Measurements from ENCODE around the gene ALDH1L2. TPM values are rescaled to one million over a fixed set of nuclear protein-coding genes. Genes with fewer than 3 reads are reported as not detected.

ALDH1L2 gene
- polyA plus RNA-seq, result under 1 TPM; 0.10 to 0.35 TPM

DNA sequence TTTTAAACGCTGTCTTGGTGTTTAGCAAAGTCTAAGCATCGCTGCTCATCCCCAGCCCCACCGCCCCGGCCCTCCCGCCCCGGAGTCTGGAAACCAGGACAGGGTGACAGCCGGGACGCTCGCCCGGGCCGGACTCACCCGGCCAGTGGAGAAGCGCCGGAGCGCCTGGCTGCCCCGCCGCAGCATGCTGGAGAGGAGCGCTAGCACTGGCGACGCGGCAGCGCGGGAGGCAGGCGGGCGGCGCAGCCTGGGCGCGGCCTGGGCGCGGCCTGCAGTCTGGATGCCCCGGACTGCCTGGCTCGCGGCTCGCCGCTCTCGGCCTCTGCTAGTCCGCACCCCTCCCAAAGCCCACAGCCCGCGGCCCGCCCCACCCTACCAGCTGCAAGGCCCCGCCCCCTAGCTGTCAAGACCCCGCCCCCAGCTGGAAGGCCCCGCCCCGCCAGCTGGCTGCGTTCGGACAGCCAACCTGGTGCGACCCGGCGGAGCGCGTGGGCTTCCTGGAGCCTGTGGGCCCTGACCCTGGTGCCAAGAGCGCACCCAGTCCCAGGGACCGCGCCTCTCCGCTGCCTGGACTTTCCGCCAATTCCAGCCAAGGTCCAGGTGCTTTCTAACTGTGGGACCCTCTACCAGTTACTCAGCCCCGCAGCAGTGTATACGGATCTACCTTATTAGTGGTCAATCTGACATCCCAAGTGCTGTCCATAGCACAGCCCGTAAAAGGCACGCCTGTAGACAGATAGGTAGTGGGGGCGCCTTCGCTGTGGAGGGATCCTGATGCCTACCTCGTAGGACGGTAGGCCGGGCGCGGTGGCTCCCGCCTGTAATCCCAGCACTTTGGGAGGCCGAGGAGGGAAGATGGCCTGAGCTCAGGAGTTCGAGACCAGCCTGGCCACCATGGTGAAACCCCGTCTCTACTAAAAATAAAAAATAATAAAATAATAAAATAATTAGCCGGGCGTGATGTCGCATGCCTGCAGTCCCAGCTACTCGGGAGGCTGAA lies at the start of gene ALDH1L2:
ALDH1L2 (minus strand) TSS at position 208 of the 1,000 bp plus-strand sequence; CDS start at position 186, 22 bp downstream.
- Histone ChIP-seq H3K4me3 (ENCODE audit: low read depth in 1 of 2, low read length in 2 of 2) (peak within 1 kb of the TSS; percentile 31 to 46), H3K9me3 (ENCODE audit: control insufficient read depth in 2 of 2, insufficient read depth in 1 of 2, low read depth in 1 of 2, low read length in 1 of 2) (no peaks in the 10 kb centered on the region), H3K4me1 (ENCODE audit: control insufficient read depth in 2 of 2, insufficient read depth in 2 of 2, low read length in 1 of 2) (peaks cover 0 to 5% of the 10 kb centered on the region in 2 donors), H3K27ac (ENCODE audit: low read depth in 2 of 2, low read length in 1 of 2) (peak within 1 kb of the TSS in 1 of 2 donors; percentile 35), H3K27me3 (ENCODE audit: control insufficient read depth in 1 of 2, insufficient read depth in 2 of 2, low read length in 2 of 2) (no peaks in the 10 kb centered on the region), H3K36me3 (ENCODE audit: control insufficient read depth in 2 of 2, insufficient read depth in 2 of 2, low read length in 1 of 2) (no peaks in the 10 kb centered on the region)
- WGBS, 2 donors, result 24 to 28% methylated on average over 75 of the region's 75 CpGs

GRCh38 chr12:105120551-105120950 lies 36.3 kb upstream of the ALDH1L2 start:
- Histone ChIP-seq H3K4me3 (ENCODE audit: low read depth in 1 of 2, low read length in 2 of 2) (no peak overlapping the region), H3K27ac (ENCODE audit: low read depth in 2 of 2, low read length in 1 of 2) (no peak overlapping the region), H3K9me3 (ENCODE audit: control insufficient read depth in 2 of 2, insufficient read depth in 1 of 2, low read depth in 1 of 2, low read length in 1 of 2) (no peaks in the 10 kb centered on the region), H3K4me1 (ENCODE audit: control insufficient read depth in 2 of 2, insufficient read depth in 2 of 2, low read length in 1 of 2) (no peaks in the 10 kb centered on the region), H3K27me3 (ENCODE audit: control insufficient read depth in 1 of 2, insufficient read depth in 2 of 2, low read length in 2 of 2) (no peaks in the 10 kb centered on the region), H3K36me3 (ENCODE audit: control insufficient read depth in 2 of 2, insufficient read depth in 2 of 2, low read length in 1 of 2) (peaks cover 3 to 8% of the 10 kb centered on the region in 2 donors)
- WGBS, 2 donors, result 83 to 86% methylated on average over 2 of the region's 2 CpGs

DNA sequence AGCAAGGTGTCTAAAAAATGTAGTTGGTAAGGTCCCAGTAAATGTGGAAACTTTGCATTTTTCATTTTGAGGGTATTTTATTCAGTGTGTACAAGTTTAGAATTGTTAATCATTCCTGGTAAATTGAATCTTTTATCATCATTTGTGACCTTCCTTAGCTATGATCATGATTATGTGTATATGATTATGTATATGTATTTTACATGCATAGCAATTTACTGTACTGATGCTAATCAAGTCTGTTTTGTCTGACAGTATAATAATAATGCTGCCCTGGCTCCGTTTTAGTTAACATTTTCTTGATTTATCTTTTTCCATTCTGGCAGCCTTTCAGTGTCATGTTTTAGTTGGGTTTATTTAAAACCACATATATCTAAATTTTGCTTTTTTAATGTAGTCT lies 32.7 kb upstream of the ALDH1L2 start:
- H3K4me3 ChIP-seq (ENCODE audit: low read depth in 1 of 2, low read length in 2 of 2), result no peak overlapping the region
- WGBS, 2 donors, result 86 to 88% methylated on average over 1 of the region's 1 CpG
- no peak overlapping the region for H3K27ac ChIP-seq (ENCODE audit: low read depth in 2 of 2, low read length in 1 of 2)
- no peaks in the 10 kb centered on the region for H3K27me3 ChIP-seq (ENCODE audit: control insufficient read depth in 1 of 2, insufficient read depth in 2 of 2, low read length in 2 of 2)
- no peaks in the 10 kb centered on the region for H3K4me1 ChIP-seq (ENCODE audit: control insufficient read depth in 2 of 2, insufficient read depth in 2 of 2, low read length in 1 of 2)
- peaks cover 2 to 3% of the 10 kb centered on the region in 2 donors for H3K36me3 ChIP-seq (ENCODE audit: control insufficient read depth in 2 of 2, insufficient read depth in 2 of 2, low read length in 1 of 2)
- H3K9me3 ChIP-seq (ENCODE audit: control insufficient read depth in 2 of 2, insufficient read depth in 1 of 2, low read depth in 1 of 2, low read length in 1 of 2), result no peaks in the 10 kb centered on the region

GRCh38 chr12:105113094-105113493 lies 28.8 kb upstream of the ALDH1L2 start:
- WGBS, 2 donors, result 86 to 96% methylated on average over 3 of the region's 3 CpGs
- Histone ChIP-seq H3K27me3 (ENCODE audit: control insufficient read depth in 1 of 2, insufficient read depth in 2 of 2, low read length in 2 of 2) (no peaks in the 10 kb centered on the region), H3K9me3 (ENCODE audit: control insufficient read depth in 2 of 2, insufficient read depth in 1 of 2, low read depth in 1 of 2, low read length in 1 of 2) (no peaks in the 10 kb centered on the region), H3K36me3 (ENCODE audit: control insufficient read depth in 2 of 2, insufficient read depth in 2 of 2, low read length in 1 of 2) (no peaks in the 10 kb centered on the region), H3K4me1 (ENCODE audit: control insufficient read depth in 2 of 2, insufficient read depth in 2 of 2, low read length in 1 of 2) (peaks cover 0 to 3% of the 10 kb centered on the region in 2 donors), H3K27ac (ENCODE audit: low read depth in 2 of 2, low read length in 1 of 2) (no peak overlapping the region), H3K4me3 (ENCODE audit: low read depth in 1 of 2, low read length in 2 of 2) (no peak overlapping the region)

GRCh38 chr12:105110851-105111250 lies 26.6 kb upstream of the ALDH1L2 start:
- Histone ChIP-seq H3K9me3 (ENCODE audit: control insufficient read depth in 2 of 2, insufficient read depth in 1 of 2, low read depth in 1 of 2, low read length in 1 of 2) (no peaks in the 10 kb centered on the region), H3K27me3 (ENCODE audit: control insufficient read depth in 1 of 2, insufficient read depth in 2 of 2, low read length in 2 of 2) (no peaks in the 10 kb centered on the region), H3K4me1 (ENCODE audit: control insufficient read depth in 2 of 2, insufficient read depth in 2 of 2, low read length in 1 of 2) (peaks cover 0 to 3% of the 10 kb centered on the region in 2 donors), H3K4me3 (ENCODE audit: low read depth in 1 of 2, low read length in 2 of 2) (no peak overlapping the region), H3K36me3 (ENCODE audit: control insufficient read depth in 2 of 2, insufficient read depth in 2 of 2, low read length in 1 of 2) (no peaks in the 10 kb centered on the region), H3K27ac (ENCODE audit: low read depth in 2 of 2, low read length in 1 of 2) (no peak overlapping the region)
- WGBS, 2 donors, result 60 to 71% methylated on average over 4 of the region's 4 CpGs

GRCh38 chr12:105109465-105110212 lies 25.4 kb upstream of the ALDH1L2 start:
- Histone ChIP-seq H3K4me3 (ENCODE audit: low read depth in 1 of 2, low read length in 2 of 2) (peak overlapping the region in 1 of 2 donors; percentile 19), H3K4me1 (ENCODE audit: control insufficient read depth in 2 of 2, insufficient read depth in 2 of 2, low read length in 1 of 2) (peaks cover 0 to 3% of the 10 kb centered on the region in 2 donors), H3K27me3 (ENCODE audit: control insufficient read depth in 1 of 2, insufficient read depth in 2 of 2, low read length in 2 of 2) (no peaks in the 10 kb centered on the region), H3K9me3 (ENCODE audit: control insufficient read depth in 2 of 2, insufficient read depth in 1 of 2, low read depth in 1 of 2, low read length in 1 of 2) (no peaks in the 10 kb centered on the region), H3K36me3 (ENCODE audit: control insufficient read depth in 2 of 2, insufficient read depth in 2 of 2, low read length in 1 of 2) (no peaks in the 10 kb centered on the region), H3K27ac (ENCODE audit: low read depth in 2 of 2, low read length in 1 of 2) (peak overlapping the region; percentile 44 to 65)
- WGBS, 2 donors, result 48 to 55% methylated on average over 13 of the region's 13 CpGs

DNA sequence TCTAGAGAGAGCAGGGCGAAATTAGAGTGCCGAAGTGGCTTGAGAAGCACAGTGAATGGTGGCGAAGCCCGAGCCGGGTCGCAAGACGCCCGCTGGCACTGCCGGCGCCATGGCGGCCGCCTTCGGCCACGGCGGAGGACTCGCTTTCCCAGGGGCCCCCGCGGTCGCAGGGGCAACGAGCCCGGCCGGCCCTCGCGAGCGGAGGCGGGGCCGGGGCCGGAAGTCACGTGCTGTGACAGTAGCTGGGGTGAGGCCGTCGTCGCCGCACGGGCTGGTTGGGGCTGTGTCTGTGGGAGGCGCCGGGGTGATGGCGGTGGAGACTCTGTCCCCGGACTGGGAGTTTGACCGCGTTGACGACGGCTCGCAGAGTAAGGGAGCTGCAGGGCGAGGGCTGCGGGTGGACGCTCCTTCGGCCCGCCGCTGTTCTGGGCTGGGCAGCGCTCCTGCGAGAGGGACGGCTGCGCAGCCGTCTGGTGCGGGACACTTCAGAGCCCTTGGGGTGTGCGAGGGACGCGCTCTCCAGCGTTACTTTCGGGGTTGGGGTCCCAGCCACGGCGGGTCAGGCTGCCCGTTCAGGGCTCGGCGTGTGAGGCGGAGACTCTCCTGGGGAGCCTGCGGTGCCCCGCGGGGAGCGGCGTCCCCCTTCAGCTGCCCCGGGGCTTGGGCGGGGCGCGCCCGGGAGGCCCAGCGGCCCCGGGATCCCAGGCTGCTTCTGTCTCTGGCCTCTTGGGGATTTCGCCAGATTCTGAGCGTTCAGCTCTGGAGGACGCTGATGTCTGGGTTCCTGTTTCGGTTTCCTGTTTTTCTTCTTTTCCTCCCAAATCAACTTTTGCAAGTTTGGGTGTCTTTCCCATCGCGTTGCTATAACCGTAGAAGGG lies 23.5 kb upstream of the ALDH1L2 start, which contains the start of gene WASHC4:
WASHC4 (plus strand) TSS at position 238 of the 878 bp plus-strand sequence; CDS start at position 308, 70 bp downstream.
- H3K36me3 ChIP-seq (ENCODE audit: control insufficient read depth in 2 of 2, insufficient read depth in 2 of 2, low read length in 1 of 2), result no peaks in the 10 kb centered on the region
- 0% methylated on average over 70 to 85 of the region's 85 CpGs for WGBS, 2 donors
- no peaks in the 10 kb centered on the region for H3K27me3 ChIP-seq (ENCODE audit: control insufficient read depth in 1 of 2, insufficient read depth in 2 of 2, low read length in 2 of 2)
- peaks cover 0 to 3% of the 10 kb centered on the region in 2 donors for H3K4me1 ChIP-seq (ENCODE audit: control insufficient read depth in 2 of 2, insufficient read depth in 2 of 2, low read length in 1 of 2)
- H3K27ac ChIP-seq (ENCODE audit: low read depth in 2 of 2, low read length in 1 of 2), result peak within 1 kb of the TSS; percentile 96 to 99
- H3K9me3 ChIP-seq (ENCODE audit: control insufficient read depth in 2 of 2, insufficient read depth in 1 of 2, low read depth in 1 of 2, low read length in 1 of 2), result no peaks in the 10 kb centered on the region
- peak within 1 kb of the TSS; percentile 77 to 98 for H3K4me3 ChIP-seq (ENCODE audit: low read depth in 1 of 2, low read length in 2 of 2)

GRCh38 chr12:105107171-105107493 lies 22.9 kb upstream of the ALDH1L2 start:
- H3K9me3 ChIP-seq (ENCODE audit: control insufficient read depth in 2 of 2, insufficient read depth in 1 of 2, low read depth in 1 of 2, low read length in 1 of 2), result no peaks in the 10 kb centered on the region
- H3K36me3 ChIP-seq (ENCODE audit: control insufficient read depth in 2 of 2, insufficient read depth in 2 of 2, low read length in 1 of 2), result peaks cover 0 to 2% of the 10 kb centered on the region in 2 donors
- no peaks in the 10 kb centered on the region for H3K27me3 ChIP-seq (ENCODE audit: control insufficient read depth in 1 of 2, insufficient read depth in 2 of 2, low read length in 2 of 2)
- peak overlapping the region; percentile 77 to 98 for H3K4me3 ChIP-seq (ENCODE audit: low read depth in 1 of 2, low read length in 2 of 2)
- H3K27ac ChIP-seq (ENCODE audit: low read depth in 2 of 2, low read length in 1 of 2), result peak overlapping the region; percentile 96 to 99
- 0 to 1% methylated on average over 15 of the region's 15 CpGs for WGBS, 2 donors
- peaks cover 0 to 3% of the 10 kb centered on the region in 2 donors for H3K4me1 ChIP-seq (ENCODE audit: control insufficient read depth in 2 of 2, insufficient read depth in 2 of 2, low read length in 1 of 2)

DNA sequence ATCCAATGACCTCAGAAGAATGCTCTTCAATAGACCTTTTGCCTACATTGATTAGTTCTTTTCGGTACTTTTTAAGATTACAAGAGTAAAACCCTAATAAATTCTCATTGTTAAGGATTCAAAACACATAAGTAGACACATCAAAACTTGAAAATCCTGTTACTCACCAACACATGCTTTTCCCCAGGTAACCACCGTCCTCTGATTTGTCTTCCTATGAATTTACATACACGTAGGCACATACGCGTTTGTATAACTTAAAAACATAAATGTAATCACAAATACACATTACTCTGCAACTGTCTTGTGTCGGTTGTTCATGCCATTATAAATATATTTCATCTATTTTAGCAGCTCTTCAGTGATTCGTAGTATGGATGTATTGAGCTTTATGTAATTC lies 22.4 kb upstream of the ALDH1L2 start:
- Histone ChIP-seq H3K4me3 (ENCODE audit: low read depth in 1 of 2, low read length in 2 of 2) (peak overlapping the region in 1 of 2 donors; percentile 77), H3K9me3 (ENCODE audit: control insufficient read depth in 2 of 2, insufficient read depth in 1 of 2, low read depth in 1 of 2, low read length in 1 of 2) (no peaks in the 10 kb centered on the region), H3K27me3 (ENCODE audit: control insufficient read depth in 1 of 2, insufficient read depth in 2 of 2, low read length in 2 of 2) (no peaks in the 10 kb centered on the region), H3K4me1 (ENCODE audit: control insufficient read depth in 2 of 2, insufficient read depth in 2 of 2, low read length in 1 of 2) (peaks cover 0 to 3% of the 10 kb centered on the region in 2 donors), H3K36me3 (ENCODE audit: control insufficient read depth in 2 of 2, insufficient read depth in 2 of 2, low read length in 1 of 2) (peaks cover 0 to 2% of the 10 kb centered on the region in 2 donors), H3K27ac (ENCODE audit: low read depth in 2 of 2, low read length in 1 of 2) (no peak overlapping the region)
- WGBS, 2 donors, result 31 to 35% methylated on average over 7 of the region's 7 CpGs

Measured in esophagus (tissue), 2 donors.